Bronchial epithelial cell (primary cell): ENCODE data around the gene PTCH2. TPM values are rescaled to one million over a fixed set of nuclear protein-coding genes. Genes with fewer than 3 reads are reported as not detected.

Experiments
- DNase-seq: peaks from one replicate; pipeline ENCODE4 v3.0.0-alpha.2; 2010; ENCODE audit warnings: low read depth
- FAIRE-seq: peaks from 2 replicates; lab custom pipeline; 2011; peaks lifted over from hg19 to GRCh38; lab: Jason Lieb, UNC
- H3K27me3 ChIP-seq: 2 replicates; pipeline ENCODE4 v1.5.1; 2011; ENCODE audit warnings: low read length; ENCODE audit not compliant: control insufficient read depth, insufficient read depth
- H3K36me3 ChIP-seq: 2 replicates; pipeline ENCODE4 v1.5.1; 2011; ENCODE audit warnings: low read length; ENCODE audit not compliant: control insufficient read depth, insufficient read depth
- H3K4me3 ChIP-seq: 2 replicates; pipeline ENCODE4 v1.5.1; 2011; ENCODE audit warnings: mild to moderate bottlenecking, low read depth, low read length, control low read depth
- total RNA-seq: library from RNA; depleted of rRNA; stranded (reverse); fragments of >200 nt; gene quantifications from 2 replicates; pipeline ENCODE4 v1.2.1, GENCODE V29; 2014
- TF ChIP-seq, protein P1 (sequence below): IDR thresholded peaks from 2 replicates; pipeline ENCODE4 v1.5.1; 2011; ENCODE audit warnings: mild to moderate bottlenecking, moderate library complexity, low read length, control low read depth, inconsistent platforms; ENCODE audit not compliant: insufficient read depth, severe bottlenecking

The PTCH2 gene, protein sequence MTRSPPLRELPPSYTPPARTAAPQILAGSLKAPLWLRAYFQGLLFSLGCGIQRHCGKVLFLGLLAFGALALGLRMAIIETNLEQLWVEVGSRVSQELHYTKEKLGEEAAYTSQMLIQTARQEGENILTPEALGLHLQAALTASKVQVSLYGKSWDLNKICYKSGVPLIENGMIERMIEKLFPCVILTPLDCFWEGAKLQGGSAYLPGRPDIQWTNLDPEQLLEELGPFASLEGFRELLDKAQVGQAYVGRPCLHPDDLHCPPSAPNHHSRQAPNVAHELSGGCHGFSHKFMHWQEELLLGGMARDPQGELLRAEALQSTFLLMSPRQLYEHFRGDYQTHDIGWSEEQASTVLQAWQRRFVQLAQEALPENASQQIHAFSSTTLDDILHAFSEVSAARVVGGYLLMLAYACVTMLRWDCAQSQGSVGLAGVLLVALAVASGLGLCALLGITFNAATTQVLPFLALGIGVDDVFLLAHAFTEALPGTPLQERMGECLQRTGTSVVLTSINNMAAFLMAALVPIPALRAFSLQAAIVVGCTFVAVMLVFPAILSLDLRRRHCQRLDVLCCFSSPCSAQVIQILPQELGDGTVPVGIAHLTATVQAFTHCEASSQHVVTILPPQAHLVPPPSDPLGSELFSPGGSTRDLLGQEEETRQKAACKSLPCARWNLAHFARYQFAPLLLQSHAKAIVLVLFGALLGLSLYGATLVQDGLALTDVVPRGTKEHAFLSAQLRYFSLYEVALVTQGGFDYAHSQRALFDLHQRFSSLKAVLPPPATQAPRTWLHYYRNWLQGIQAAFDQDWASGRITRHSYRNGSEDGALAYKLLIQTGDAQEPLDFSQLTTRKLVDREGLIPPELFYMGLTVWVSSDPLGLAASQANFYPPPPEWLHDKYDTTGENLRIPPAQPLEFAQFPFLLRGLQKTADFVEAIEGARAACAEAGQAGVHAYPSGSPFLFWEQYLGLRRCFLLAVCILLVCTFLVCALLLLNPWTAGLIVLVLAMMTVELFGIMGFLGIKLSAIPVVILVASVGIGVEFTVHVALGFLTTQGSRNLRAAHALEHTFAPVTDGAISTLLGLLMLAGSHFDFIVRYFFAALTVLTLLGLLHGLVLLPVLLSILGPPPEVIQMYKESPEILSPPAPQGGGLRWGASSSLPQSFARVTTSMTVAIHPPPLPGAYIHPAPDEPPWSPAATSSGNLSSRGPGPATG
- under 0.01 TPM in 1 of 2 replicates, not detected in the other for total RNA-seq

DNA sequence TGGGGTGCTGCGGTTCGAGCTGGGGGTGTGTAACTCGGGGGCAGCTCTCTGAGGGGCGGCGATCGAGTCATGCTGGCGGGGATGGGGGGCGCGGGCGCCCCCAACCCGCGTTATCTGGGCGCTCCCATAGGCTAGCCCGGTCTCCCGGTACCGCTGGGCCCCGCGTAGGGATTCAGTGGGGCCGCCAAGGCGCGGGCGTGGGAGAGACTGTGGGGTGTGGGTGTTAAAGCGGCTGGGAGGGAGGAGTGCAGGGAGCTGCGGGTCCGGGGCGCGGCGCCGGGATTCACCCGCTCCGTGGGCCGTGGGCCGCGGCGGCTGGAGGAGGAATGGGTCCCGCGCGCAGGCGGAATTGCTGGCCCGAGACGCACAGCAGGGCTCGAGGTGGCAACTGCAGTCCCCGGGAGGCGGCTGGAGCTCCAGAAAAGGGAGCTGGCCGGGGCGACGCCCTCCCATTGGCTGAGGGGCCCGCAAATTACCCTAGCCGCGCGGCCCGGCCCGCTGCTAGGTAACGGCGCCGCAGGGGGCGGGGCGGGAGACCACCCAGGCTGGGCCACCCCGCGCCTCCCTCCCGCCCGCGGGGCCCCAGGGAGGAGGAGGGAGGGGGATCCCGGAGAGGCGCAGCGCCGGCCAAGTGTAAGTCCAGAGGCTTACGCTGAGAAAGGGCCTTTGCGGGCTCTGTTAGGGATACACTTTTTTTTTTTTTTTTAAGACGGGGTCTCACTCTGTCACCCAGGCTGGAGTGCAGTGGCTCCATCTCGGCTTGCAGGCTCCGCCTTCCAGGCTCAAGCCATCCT is at the start of gene PTCH2:
PTCH2 (minus strand) TSS at position 392 of the 794 bp plus-strand sequence; CDS start at position 71, 321 bp downstream.
- FAIRE-seq (no peak), DNase-seq (no peak)
- Histone ChIP-seq H3K4me3 (peak within 1 kb of the TSS; percentile 38), H3K36me3 (no peaks in the 10 kb centered on the region), H3K27me3 (no peaks in the 10 kb centered on the region)
- TF ChIP-seq, protein P1, sequence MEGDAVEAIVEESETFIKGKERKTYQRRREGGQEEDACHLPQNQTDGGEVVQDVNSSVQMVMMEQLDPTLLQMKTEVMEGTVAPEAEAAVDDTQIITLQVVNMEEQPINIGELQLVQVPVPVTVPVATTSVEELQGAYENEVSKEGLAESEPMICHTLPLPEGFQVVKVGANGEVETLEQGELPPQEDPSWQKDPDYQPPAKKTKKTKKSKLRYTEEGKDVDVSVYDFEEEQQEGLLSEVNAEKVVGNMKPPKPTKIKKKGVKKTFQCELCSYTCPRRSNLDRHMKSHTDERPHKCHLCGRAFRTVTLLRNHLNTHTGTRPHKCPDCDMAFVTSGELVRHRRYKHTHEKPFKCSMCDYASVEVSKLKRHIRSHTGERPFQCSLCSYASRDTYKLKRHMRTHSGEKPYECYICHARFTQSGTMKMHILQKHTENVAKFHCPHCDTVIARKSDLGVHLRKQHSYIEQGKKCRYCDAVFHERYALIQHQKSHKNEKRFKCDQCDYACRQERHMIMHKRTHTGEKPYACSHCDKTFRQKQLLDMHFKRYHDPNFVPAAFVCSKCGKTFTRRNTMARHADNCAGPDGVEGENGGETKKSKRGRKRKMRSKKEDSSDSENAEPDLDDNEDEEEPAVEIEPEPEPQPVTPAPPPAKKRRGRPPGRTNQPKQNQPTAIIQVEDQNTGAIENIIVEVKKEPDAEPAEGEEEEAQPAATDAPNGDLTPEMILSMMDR = no peak

DNA sequence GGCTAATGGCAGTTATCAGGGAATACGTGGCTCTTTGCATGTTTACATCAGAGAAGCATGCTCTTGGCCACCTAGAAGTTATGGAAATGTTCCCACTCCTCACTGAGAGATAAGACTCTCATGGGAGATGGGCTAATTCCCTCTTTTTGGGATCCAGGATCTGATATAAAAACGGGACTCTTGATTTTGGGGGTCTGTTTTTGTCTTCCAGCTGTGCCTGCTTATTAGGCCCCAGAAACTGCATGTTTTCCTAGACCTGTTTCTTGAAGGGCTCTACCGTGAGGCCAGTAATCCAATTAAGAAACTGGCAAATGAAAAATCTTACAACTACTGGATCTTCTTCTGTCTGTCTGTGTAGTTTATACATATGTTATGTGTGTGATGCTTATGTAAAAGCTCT is 47.0 kb upstream of the PTCH2 start:
- DNase-seq (no peak), FAIRE-seq (no peak)
- no peaks in the 10 kb centered on the region for H3K36me3 ChIP-seq
- no peak overlapping the region for H3K4me3 ChIP-seq
- H3K27me3 ChIP-seq = no peaks in the 10 kb centered on the region
- TF ChIP-seq, protein P1 = no peak

DNA sequence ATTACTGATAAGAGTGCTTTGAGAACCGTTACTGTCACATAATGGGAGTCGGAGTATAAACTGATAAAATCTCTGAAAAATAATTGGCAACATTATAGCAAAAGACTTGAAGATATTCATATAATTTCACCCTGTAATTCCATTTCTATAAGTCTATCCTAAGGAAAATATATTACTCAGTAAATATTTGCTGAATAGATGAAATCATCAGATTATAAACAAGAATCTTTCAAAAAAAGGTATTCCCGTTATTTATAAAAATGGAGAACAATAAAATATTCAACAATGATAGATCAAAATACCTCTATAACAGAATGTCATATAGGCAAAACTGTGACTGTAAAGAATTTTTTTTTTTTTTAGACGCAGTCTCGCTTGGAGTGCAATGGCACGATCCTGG is 42.4 kb upstream of the PTCH2 start:
- DNase-seq (no peak), FAIRE-seq (no peak)
- no peaks in the 10 kb centered on the region for H3K36me3 ChIP-seq
- no peaks in the 10 kb centered on the region for H3K27me3 ChIP-seq
- H3K4me3 ChIP-seq = no peak overlapping the region
- TF ChIP-seq, protein P1 = no peak

DNA sequence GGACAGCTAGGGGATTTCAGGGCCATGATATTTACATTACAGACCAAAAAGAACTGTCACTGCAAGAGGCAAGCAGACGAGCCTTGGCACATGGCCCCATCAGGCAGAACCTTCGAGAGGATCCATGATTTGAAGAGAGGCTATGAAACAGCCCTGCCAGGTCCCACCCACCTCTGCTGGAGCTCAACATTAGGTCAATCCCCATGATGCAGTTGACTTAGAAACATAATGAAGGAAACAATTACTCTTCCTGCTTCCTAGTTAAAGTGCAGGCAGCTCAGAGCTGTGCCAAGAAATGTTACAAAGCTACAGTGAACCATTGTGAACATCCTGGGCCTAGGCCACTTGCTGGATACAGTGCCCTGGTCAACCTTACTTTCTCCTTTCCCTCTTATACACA is 41.7 kb upstream of the PTCH2 start:
- TF ChIP-seq, protein P1 = no peak
- FAIRE-seq (peak; percentile 66), DNase-seq (no peak)
- H3K36me3 ChIP-seq = no peaks in the 10 kb centered on the region
- H3K27me3 ChIP-seq = no peaks in the 10 kb centered on the region
- H3K4me3 ChIP-seq = no peak overlapping the region

DNA sequence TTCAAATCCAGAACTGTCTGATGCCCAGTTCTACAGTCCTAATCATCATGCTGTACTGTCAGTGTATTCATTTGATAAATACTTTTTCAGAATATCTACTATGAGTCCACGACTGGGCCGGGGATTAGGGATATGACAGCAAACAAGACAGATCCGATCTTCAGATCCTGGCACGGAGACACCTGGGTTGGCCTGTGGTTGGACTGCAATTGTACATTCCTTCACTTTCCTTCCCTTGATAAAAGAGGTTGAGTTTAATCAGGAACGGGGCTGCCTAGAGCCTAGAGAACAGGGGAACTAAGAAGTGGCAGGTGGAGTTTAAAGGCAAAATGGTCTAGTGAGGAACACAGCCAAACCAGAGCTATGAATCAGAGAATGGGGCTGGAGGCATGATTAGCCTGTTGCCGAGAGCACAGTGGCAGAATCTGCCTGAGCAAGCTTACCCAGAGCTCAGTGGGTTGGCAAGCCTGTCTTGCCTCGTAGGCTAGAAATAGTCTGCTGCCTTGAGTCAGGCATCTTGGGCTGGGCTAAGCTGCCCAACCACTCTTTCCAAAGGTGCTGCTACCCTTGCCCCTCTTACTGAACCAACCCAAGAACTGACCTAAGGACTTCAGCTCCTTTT is 38.1 kb upstream of the PTCH2 start:
- peak; percentile 86 for DNase-seq
- Histone ChIP-seq H3K27me3 (no peaks in the 10 kb centered on the region), H3K4me3 (no peak overlapping the region), H3K36me3 (no peaks in the 10 kb centered on the region)
- TF ChIP-seq, protein P1 = no peak
- FAIRE-seq = peak; percentile 93
